H9 (cell line): Measurements from ENCODE around the gene TADA3. TPM values are rescaled to one million over a fixed set of nuclear protein-coding genes. Genes with fewer than 3 reads are reported as not detected.

Experiments
- DNase-seq: peaks from one replicate; pipeline ENCODE4 v3.0.0-alpha.2; 2017
- H2AFZ ChIP-seq: one replicate; pipeline ENCODE4 v1.6.1; 2013; ENCODE audit warnings: mild to moderate bottlenecking, low read length, control low read depth, moderate library complexity
- H2AK5ac ChIP-seq: 2 replicates; pipeline ENCODE4 v1.6.1; 2013; ENCODE audit warnings: low read length, control low read depth, mixed read lengths; ENCODE audit not compliant: insufficient read length
- H2BK120ac ChIP-seq: one replicate; pipeline ENCODE4 v1.6.1; 2013; ENCODE audit warnings: low read depth, mild to moderate bottlenecking, low read length, control low read depth, inconsistent platforms; ENCODE audit not compliant: poor library complexity, severe bottlenecking
- H2BK12ac ChIP-seq: 2 replicates; pipeline ENCODE4 v1.6.1; 2013; ENCODE audit warnings: low read length, control low read depth, mixed read lengths, low read depth; ENCODE audit not compliant: insufficient read length
- H2BK15ac ChIP-seq: 2 replicates; pipeline ENCODE4 v1.6.1; 2013; ENCODE audit warnings: low read depth, low read length, control low read depth
- H2BK20ac ChIP-seq: one replicate; pipeline ENCODE4 v1.6.1; 2013; ENCODE audit warnings: low read depth, mild to moderate bottlenecking, low read length, control low read depth, inconsistent platforms; ENCODE audit not compliant: poor library complexity, severe bottlenecking
- H2BK5ac ChIP-seq: 2 replicates; pipeline ENCODE4 v1.6.1; 2013; ENCODE audit warnings: low read length, control low read depth, mixed read lengths; ENCODE audit not compliant: insufficient read length
- H3K14ac ChIP-seq: 2 replicates; pipeline ENCODE4 v1.6.1; 2013; ENCODE audit warnings: low read length, control low read depth; ENCODE audit not compliant: insufficient read depth
- H3K18ac ChIP-seq: 2 replicates; pipeline ENCODE4 v1.6.1; 2013; ENCODE audit warnings: low read depth, mild to moderate bottlenecking, mixed read lengths, low read length, control low read depth; ENCODE audit not compliant: insufficient read length
- H3K23ac ChIP-seq: 2 replicates; pipeline ENCODE4 v1.6.1; 2013; ENCODE audit warnings: low read length, control low read depth, mixed read lengths, low read depth; ENCODE audit not compliant: insufficient read length
- H3K23me2 ChIP-seq: 2 replicates; pipeline ENCODE4 v1.6.1; 2013; ENCODE audit warnings: low read depth, mild to moderate bottlenecking, mixed read lengths, low read length, control low read depth; ENCODE audit not compliant: insufficient read length, poor library complexity, severe bottlenecking
- H3K27ac ChIP-seq: 2 replicates; pipeline ENCODE4 v1.5.1; 2013; ENCODE audit warnings: low read length, control low read depth, mixed read lengths, low read depth; ENCODE audit not compliant: insufficient read length
- H3K27me3 ChIP-seq: 2 replicates; pipeline ENCODE4 v1.6.1; 2013; ENCODE audit warnings: low read length, control low read depth, inconsistent platforms; ENCODE audit not compliant: insufficient read depth
- H3K4ac ChIP-seq: 2 replicates; pipeline ENCODE4 v1.6.1; 2013; ENCODE audit warnings: low read depth, mild to moderate bottlenecking, control low read depth, inconsistent platforms, low read length, moderate library complexity
- H3K4me1 ChIP-seq: 2 replicates; pipeline ENCODE4 v1.6.1; 2013; ENCODE audit warnings: low read length, control low read depth, inconsistent platforms; ENCODE audit not compliant: insufficient read depth
- H3K4me2 ChIP-seq: 2 replicates; pipeline ENCODE4 v1.6.1; 2013; ENCODE audit warnings: low read length, control low read depth, mixed read lengths; ENCODE audit not compliant: insufficient read length, insufficient read depth
- H3K56ac ChIP-seq: 2 replicates; pipeline ENCODE4 v1.6.1; 2013; ENCODE audit warnings: low read depth, mild to moderate bottlenecking, mixed read lengths, low read length, control low read depth; ENCODE audit not compliant: insufficient read length
- H3K79me1 ChIP-seq: 2 replicates; pipeline ENCODE4 v1.6.1; 2013; ENCODE audit warnings: low read depth, mild to moderate bottlenecking, moderate library complexity, low read length, control low read depth, inconsistent platforms; ENCODE audit not compliant: insufficient read depth, poor library complexity, severe bottlenecking
- H3K79me2 ChIP-seq: 2 replicates; pipeline ENCODE4 v1.6.1; 2013; ENCODE audit warnings: low read length, control low read depth, inconsistent platforms; ENCODE audit not compliant: insufficient read depth
- H3K9ac ChIP-seq: 2 replicates; pipeline ENCODE4 v1.6.1; 2013; ENCODE audit warnings: low read length, control low read depth, mixed read lengths; ENCODE audit not compliant: insufficient read length; ENCODE audit errors: extremely low read depth
- H3K9me3 ChIP-seq: one replicate; pipeline ENCODE4 v1.6.1; 2013; ENCODE audit warnings: low read depth, low read length, inconsistent platforms; ENCODE audit not compliant: control insufficient read depth
- H3T11ph ChIP-seq: one replicate; pipeline ENCODE4 v1.6.1; 2013; ENCODE audit warnings: mild to moderate bottlenecking, low read length, control low read depth, inconsistent platforms
- H4K20me1 ChIP-seq: one replicate; pipeline ENCODE4 v1.6.1; 2013; ENCODE audit not compliant: control insufficient read depth, insufficient read length, insufficient read depth
- H4K5ac ChIP-seq: 2 replicates; pipeline ENCODE4 v1.6.1; 2013; ENCODE audit warnings: low read depth, mild to moderate bottlenecking, mixed read lengths, low read length, control low read depth; ENCODE audit not compliant: insufficient read length
- H4K8ac ChIP-seq: replicated peaks from 2 replicates; pipeline ENCODE4 v1.6.1; 2013; ENCODE audit warnings: low read length, control low read depth, mixed read lengths, low read depth; ENCODE audit not compliant: insufficient read length
- H4K91ac ChIP-seq: 2 replicates; pipeline ENCODE4 v1.6.1; 2013; ENCODE audit warnings: low read depth, mild to moderate bottlenecking, moderate library complexity, mixed read lengths, low read length, control low read depth; ENCODE audit not compliant: insufficient read length
- H3K27ac Mint-ChIP-seq, 3 experiments: 2 replicates in 2 of 3; 3 replicates in 1 of 3; pipeline ENCODE4 v1.8.0; 2020 to 2021; ENCODE audit warnings: mixed read lengths in 3 of 3, mild to moderate bottlenecking in 1 of 3, moderate library complexity in 1 of 3
- H3K27me3 Mint-ChIP-seq: 2 replicates; pipeline ENCODE4 v1.8.0; 2021; ENCODE audit warnings: low read depth, mild to moderate bottlenecking, moderate library complexity, mixed read lengths
- H3K36me3 Mint-ChIP-seq, 3 experiments: 2 replicates in 2 of 3; 3 replicates in 1 of 3; pipeline ENCODE4 v1.8.0; 2020 to 2021; ENCODE audit warnings: low read depth in 3 of 3, mixed read lengths in 3 of 3; ENCODE audit not compliant: insufficient read depth in 1 of 3
- H3K4me1 Mint-ChIP-seq, 2 experiments: 2 replicates each; pipeline ENCODE4 v1.8.0; 2020; ENCODE audit warnings: mixed read lengths in 2 of 2
- H3K4me3 Mint-ChIP-seq, 2 experiments: 2 replicates in 1 of 2; 3 replicates in 1 of 2; pipeline ENCODE4 v1.8.0; 2020 to 2021; ENCODE audit warnings: mild to moderate bottlenecking in 2 of 2, mixed read lengths in 2 of 2, moderate library complexity in 1 of 2
- H3K9me3 Mint-ChIP-seq, 2 experiments: 2 replicates in 1 of 2; 3 replicates in 1 of 2; pipeline ENCODE4 v1.8.0; 2020; ENCODE audit warnings: mild to moderate bottlenecking in 2 of 2, mixed read lengths in 2 of 2, moderate library complexity in 1 of 2
- CTCF ChIP-seq: fragments of 200-600 bp; sonication (generic); conservative IDR thresholded peaks from 3 replicates; pipeline ENCODE4 v1.8.0; 2021; ENCODE audit warnings: antibody characterized with exemption, mild to moderate bottlenecking
- WGBS: extraction: QIAGEN DNeasy Blood & Tissue Kit; methylation state at CpG from one replicate; pipeline ENCODE4 v1.1.7; 2013; ENCODE audit warnings: missing lambda C conversion rate, low lambda C conversion rate, mixed read lengths; ENCODE audit not compliant: insufficient read length; ENCODE audit errors: extremely low coverage; 5-methylcytosine and 5-hydroxymethylcytosine counted together
- total RNA-seq: library from RNA; stranded (reverse); gene quantifications from 2 replicates; pipeline ENCODE4 v1.2.1, GENCODE V29; 2021

The TADA3 gene
- total RNA-seq, 1 experiment from 2014 or later: 49.8 TPM

GRCh38 chr3:9838856-9839255, 46.6 kb upstream of the TADA3 start:
- no peak overlapping the region for H2BK15ac ChIP-seq
- no peak overlapping the region for H3K56ac ChIP-seq
- H3K27me3 ChIP-seq: no peaks in the 10 kb centered on the region; the same call in 1 of the 2 replicates
- H2BK120ac ChIP-seq: no peak overlapping the region
- no peak overlapping the region for H4K8ac ChIP-seq
- H3K4me2 ChIP-seq: no peak overlapping the region
- Mint-ChIP-seq H3K36me3 (peaks cover 24 to 58% (median 48%) of the 10 kb centered on the region in 3 experiments), H3K4me3 (no peak overlapping the region), H3K27ac (no peak overlapping the region), H3K27me3 (no peaks in the 10 kb centered on the region), H3K4me1 (peaks cover 0 to 3% of the 10 kb centered on the region in 2 experiments; a peak in 3 of 4 replicates), H3K9me3 (no peaks in the 10 kb centered on the region)
- no peaks in the 10 kb centered on the region for H3K9me3 ChIP-seq
- no peaks in the 10 kb centered on the region for H3K79me1 ChIP-seq
- no peak for TF ChIP-seq CTCF
- no peak overlapping the region for H2BK20ac ChIP-seq
- no peaks in the 10 kb centered on the region for H4K20me1 ChIP-seq
- no peaks in the 10 kb centered on the region for H3K79me2 ChIP-seq
- no peak overlapping the region for H3K4ac ChIP-seq
- no peak overlapping the region for H2BK5ac ChIP-seq
- H3K18ac ChIP-seq: no peak overlapping the region
- H4K91ac ChIP-seq: no peak overlapping the region
- H3K23me2 ChIP-seq: peaks cover 5% of the 10 kb centered on the region
- H3K14ac ChIP-seq: no peak overlapping the region
- H3T11ph ChIP-seq: no peak overlapping the region
- H3K27ac ChIP-seq: no peak overlapping the region
- no peak for DNase-seq
- WGBS: no CpG with 5 or more reads among the region's 4 CpGs
- H2AK5ac ChIP-seq: no peak overlapping the region
- H3K23ac ChIP-seq: no peak overlapping the region
- no peak overlapping the region for H3K9ac ChIP-seq
- no peaks in the 10 kb centered on the region for H3K4me1 ChIP-seq
- no peak overlapping the region for H4K5ac ChIP-seq
- H2BK12ac ChIP-seq: no peak overlapping the region
- no peak overlapping the region for H2AFZ ChIP-seq
